Stimulated activated CD8-positive, alpha-beta memory T cell treated with anti-CD3 and anti-CD28 coated beads, Interleukin-4, amount 100 ng/mL, for 1 hour (primary cell): ENCODE measurements around the gene PDF.
A peak's percentile ranks its signal among the peaks of the same experiment; 100 is the strongest.
"Not testable (repeated sequence)": the region's sequence is repeated elsewhere in the genome, so short reads cannot be mapped to it uniquely, and the experiment has no call there.

Experiments
- DNase-seq, 2 donors: peaks; one replicate each; pipeline ENCODE4 v3.0.0-alpha.2; 2020; ENCODE audit warnings: low read depth in 2 of 2, low spot score in 1 of 2

The PDF gene, protein sequence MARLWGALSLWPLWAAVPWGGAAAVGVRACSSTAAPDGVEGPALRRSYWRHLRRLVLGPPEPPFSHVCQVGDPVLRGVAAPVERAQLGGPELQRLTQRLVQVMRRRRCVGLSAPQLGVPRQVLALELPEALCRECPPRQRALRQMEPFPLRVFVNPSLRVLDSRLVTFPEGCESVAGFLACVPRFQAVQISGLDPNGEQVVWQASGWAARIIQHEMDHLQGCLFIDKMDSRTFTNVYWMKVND

DNA sequence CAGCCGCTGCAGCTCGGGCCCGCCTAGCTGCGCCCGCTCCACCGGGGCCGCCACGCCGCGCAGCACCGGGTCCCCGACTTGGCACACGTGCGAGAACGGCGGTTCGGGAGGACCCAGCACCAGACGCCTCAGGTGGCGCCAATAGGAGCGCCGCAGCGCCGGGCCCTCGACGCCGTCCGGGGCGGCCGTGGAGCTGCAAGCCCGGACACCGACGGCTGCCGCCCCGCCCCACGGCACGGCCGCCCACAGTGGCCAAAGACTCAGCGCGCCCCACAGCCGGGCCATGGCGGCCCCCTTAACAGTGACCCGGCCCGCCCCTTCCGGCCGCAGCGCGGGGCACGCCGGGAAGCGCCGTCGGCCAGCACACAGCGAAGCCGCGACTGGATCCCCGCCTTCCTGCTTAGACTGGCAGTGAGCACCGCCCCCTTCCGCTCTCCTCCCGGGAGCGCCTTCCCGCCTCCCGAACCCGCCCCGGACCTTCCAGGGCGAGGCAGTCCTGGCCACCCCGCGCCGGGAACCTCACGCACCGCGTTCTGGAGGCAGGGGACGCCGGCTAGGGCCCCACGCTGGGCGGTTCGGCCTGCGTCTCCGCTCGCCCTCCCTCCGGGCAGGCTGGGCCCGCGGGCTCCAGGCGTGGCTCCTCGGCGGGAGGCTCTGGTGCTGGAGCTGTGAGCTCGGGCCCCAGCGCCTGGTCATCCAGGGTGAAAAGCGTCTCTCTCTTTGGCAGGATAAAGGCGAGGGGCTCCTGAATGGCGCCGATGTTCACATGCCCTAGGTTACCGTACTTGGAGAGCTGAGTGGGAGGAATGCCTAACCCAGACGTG lies at the start of gene PDF:
TSS of gene PDF (minus strand) at position 303 of the 824 bp plus-strand sequence. CDS start at position 285, 18 bp downstream.
- peak; percentile 59 to 65 for DNase-seq

DNA sequence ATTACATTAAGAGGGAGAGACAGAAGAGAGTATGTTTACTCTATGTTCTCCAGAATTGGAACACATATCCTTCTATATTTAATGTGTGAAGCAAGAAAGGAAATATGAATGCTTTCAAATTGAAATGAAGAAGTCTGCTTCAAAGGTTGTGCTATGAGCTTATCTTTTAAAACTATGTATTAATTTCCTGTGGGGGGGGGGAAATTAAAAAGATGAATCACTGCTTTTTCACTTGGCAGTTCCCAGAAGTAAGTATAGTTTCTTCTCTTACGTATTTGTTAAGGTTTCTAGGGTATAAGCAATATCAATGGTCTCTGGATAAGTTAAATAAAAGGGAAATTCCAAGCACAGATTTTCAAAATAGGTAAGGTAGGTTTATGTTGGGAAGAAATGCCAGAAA lies 48.4 kb upstream of the PDF start:
- DNase-seq, result no peak

DNA sequence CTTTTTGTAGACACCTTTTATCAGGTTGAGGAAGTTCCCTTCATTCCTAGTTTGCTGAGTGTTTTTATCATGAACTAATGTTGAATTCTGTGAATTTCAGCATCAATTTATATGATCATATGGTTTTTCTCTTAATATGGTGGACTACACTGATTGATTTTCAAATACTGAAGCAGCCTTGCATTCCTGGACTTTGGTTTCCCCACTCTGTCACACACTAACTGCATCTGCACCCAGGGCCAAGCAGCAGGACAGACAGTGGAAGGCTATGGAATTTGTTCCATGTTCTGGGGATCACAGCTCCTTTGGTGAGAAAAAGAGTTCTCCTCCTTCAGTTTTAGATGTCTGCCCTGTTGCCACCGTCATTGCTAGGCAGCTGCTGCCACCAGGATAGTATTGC lies 47.6 kb upstream of the PDF start:
- no peak for DNase-seq

DNA sequence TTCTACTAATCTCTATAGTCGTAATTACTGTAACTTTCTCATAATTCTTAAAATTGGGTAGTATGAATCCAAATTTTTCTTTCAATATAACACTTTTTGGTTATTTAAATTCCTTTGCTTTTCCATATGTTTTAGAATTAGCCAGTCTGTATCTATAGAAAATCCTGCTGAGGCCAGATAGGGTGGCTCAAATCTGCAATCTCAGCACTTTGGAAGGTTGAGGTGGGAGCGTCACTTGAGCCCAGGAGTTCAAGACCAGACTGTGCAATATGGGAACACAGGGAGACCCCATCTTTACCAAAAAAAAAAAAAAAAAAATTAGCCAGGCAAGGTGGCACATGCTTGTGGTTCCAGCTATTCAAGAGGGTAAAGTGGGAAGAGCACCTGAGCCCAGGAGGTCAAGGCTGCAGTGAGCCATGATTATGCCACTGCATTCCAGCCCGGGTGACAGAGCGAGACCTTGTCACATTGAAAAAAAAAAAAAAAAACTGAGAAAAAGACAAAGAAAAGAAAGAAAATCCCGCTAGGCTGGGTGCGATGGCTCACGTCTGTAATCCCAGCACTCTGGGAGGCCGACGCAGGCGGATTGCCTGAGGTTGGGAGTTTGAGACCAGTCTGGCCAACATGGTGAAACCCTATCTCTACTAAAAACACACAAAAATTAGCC lies 46.1 kb upstream of the PDF start:
- DNase-seq, result no peak

DNA sequence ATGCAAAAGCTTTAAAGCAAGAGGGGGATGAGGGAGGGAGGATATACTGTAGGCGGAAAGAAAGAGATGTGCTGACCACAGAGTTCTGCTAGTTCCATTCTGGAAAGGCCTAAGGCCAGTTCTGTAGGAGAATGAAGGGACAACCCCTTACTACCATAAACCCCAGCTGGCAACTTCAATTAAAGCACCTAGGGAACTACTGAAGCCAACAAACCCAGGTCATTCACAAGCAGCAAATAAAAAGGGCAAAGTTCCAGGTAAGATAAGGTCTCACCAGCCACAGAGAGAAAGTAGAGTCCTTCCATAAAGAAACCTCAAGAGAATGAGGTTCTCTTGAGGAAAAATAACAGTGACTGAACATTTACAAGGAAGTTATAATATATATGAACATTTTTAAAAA lies 42.6 kb upstream of the PDF start:
- no peak for DNase-seq

DNA sequence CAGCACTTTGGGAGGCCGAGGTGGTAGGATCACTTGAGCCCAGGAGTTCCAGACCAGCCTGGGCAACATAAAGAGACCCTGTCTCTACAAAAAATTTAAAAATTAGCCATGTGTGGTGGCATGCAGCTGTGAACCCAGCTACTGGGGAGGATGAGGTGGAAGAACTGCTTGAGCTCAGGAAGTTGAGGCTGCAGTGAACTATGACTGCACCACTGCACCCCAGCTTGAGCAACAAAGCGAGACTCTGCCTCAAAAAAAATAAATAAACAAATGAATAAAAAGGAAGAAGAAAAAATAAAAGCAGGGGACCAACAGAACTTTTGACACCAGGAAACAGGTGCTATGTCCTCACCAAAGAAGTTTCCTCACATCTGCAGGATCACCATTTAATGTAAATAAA lies 41.2 kb upstream of the PDF start:
- no peak for DNase-seq

DNA sequence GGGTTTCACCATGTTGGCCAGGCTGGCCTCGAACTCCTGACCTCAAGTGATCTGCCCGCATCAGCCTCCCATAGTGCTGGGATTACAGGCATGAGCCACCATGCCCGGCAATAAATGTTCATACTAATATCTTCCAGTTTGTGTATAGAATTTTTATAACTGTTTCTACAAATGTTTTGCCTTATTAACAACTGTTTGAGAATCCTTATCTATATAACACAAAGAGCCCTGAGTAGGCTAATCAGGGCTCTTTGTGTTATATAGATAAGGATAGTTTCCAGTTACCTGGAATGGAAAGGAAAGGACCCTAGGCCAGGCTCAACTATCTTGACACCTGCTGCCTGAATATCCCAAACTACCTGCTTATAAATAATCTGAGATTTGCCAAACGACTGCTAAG lies 38.5 kb upstream of the PDF start:
- DNase-seq, result no peak

DNA sequence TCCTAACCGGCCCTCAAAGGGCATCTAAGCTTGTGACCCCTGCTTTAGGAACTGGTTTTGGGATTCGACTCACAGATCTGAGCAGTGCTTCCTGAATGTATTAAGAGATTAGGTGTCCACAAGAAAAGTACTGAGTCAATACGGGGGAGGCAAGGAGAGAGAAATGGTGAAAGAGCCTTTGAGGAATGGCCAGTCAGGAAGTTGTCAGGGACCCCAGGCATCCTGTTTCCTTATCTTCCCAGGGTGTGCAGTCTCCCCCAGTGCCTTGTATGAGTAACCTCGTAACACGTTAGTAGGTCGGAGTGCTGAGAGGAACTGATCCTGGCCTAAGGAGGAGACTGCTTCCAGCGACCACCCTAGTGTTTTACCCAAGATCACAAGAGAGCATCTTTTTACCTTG lies 37.6 kb upstream of the PDF start:
- no peak for DNase-seq

DNA sequence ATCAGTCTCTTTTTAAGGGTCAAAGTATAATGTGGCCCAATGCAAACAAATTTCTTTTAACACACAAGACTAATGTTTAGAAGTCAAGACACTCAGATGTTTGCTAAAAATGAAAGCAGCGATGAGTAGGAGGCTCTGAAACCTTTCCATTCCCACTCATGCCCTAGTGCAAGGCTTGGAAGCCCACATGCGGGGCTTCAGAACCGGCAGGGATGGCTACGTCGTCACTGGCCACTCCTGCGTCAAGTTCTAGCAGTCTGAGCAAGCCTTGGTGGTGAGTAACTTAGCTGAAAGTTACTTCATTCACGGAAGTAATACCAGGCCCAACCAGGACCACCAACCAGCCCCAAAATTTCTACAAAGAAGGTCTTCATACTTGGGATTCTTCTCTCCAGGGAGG lies 36.0 kb upstream of the PDF start:
- no peak for DNase-seq

DNA sequence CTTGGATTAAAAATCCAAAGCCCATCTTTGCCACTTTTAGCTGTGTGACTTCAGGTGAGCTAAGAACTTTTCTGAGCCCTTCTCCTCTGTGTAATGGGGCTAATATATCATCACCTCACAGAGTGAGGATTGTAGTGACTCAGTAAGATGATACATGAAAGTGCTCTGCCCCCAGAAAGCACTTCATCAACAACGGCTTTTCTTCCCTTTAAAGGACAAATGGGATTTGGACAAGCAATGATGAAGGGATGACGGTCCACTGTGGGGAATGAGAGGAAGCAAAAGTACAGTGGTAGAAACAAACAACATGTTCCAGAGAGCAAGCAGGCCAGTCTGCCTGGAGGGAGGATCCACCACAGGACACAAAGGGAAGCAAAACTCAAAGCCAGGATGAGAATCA lies 35.5 kb upstream of the PDF start:
- no peak for DNase-seq

DNA sequence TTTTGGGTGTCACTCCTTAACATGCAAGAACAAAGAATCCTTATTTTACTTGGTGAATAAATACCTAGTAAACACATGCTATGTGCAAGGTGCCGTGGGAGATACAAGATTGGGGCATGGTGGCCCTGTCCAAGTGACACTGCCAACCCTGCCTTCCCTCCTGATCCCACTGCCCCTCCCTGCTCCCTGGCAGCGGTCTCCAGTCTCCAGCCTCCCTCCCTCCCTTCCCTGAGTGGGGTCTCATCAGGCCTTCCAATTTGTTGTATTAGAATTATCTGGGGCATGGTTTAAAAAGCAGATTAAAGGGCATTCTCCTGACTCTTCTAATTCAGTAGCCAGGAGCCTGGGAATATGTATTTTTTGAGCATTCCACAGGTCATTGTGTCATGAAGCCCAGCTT lies 33.7 kb upstream of the PDF start:
- DNase-seq, result no peak

DNA sequence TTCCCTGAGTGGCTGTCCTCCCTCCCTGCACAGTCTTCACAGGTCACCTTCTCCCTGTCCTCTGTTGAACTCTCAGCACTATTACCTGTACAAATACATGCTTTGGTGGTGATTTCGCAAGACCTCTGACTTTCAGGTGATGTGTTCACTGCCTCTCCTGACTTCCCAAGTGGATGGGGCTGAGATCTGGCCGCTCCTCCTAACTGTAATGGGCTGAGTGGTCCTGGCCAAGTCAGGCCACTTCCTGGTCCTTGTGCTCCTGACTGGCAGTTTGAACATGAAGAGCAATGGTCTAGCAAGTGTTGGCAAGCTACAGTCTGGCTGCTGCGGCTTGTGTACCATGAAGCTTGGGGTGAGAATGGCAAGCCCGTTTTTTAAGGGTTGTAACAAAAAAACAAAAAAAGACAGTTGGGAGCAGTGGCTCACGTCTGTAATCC lies 32.9 kb upstream of the PDF start:
- no peak for DNase-seq

DNA sequence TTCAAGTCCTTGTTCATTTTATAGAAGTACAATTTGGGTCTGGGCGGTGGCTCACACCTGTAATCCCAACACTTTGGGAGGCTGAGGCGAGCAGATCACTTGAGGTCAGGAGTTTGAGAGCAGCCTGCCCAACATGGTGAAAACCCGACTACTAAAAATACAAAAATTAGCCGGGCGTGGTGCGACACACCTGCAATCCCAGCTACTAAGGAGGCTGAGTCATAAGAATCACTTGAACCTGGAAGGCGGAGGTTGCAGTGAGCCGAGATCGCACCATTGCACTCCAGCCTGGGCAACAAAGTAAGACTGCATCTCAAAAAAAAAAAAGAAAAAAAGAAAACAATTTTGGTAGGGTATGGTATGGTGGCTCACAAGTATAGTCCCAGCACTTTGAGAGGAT lies 29.7 kb upstream of the PDF start:
- not testable (repeated sequence) for DNase-seq

DNA sequence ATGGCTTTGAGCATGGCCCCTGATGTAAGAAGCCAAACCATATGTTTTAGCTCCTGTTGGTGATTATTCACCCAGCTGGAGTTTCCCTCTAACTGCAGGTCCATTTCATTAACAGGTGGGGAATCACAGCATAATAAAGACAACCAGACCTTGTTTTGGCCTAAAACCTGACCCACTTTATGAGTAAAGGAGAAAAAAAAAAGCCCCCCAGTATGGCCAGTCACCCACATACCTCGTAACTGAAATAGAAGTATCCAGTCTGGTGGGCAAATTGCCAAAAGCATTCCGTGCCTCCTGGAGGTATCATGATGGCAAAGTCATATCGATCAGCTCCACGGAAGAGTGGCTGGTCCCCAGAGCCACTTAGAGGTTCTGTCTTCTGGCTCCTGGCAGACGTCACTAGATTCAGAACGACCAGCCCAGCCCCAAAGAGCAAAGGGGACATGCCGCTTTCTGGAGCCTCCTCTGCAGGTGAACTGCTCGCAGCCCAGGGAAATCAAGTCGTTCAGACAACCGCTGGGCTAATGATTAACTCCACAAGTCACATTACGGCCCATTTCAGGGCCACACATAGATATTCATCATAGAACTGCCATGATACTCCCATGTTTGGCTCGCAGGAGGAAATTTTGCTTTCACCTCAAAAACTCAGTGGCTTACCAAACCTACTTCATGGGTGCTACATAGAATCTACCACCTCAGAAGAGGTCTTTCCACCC lies 21.1 kb upstream of the PDF start, which contains the start of gene TMED6:
TSS of gene TMED6 (minus strand) at position 478 of the 719 bp plus-strand sequence. CDS start at position 445, 33 bp downstream.
- DNase-seq, result no peak

DNA sequence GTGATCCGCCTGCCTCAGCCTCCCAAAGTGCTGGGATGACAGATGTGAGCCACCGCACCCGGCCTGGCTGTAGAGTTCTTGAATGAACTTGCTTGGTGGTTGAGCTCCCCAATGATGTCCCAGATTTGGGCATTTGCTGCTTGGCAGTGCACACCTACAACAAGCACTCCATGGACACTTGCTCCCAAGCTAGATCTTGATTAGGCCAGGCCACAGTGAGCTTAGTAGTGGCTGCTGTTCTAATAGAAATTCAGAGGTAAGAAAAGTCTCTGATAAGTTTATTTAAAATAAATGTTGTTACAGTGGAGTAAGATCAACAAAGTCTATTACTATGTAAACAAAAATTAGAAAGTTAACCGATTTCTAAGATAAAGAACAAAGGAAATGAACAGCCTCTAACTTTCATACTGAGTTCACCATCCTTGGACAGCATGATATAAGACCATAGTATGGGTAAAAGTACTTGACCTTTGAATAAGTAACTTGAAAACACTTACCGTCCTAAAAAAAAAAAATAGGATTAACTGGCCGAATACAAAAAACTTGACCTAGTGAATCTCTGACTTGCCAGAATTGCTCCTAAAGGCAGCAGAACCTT lies 20.2 kb upstream of the PDF start:
- DNase-seq, result no peak

DNA sequence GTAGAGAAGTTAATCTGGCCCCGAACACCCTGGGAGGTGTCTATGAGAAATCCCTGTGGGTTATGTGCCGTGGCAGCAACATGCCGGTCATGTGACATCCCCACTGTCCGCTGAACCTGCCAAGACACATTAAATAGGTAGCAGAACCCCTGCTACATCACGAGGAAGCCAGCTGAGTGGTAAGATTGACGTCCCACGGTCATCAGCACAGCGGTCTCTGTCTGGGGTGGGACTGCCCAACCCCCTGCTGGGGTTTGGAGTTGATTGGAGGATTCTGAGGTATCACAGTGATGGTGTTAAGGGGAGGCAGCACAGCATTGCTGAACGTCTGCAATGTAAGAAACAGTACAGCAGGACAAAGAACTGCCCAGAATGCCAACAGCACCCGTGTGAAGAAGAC lies 19.1 kb upstream of the PDF start:
- DNase-seq, result no peak

DNA sequence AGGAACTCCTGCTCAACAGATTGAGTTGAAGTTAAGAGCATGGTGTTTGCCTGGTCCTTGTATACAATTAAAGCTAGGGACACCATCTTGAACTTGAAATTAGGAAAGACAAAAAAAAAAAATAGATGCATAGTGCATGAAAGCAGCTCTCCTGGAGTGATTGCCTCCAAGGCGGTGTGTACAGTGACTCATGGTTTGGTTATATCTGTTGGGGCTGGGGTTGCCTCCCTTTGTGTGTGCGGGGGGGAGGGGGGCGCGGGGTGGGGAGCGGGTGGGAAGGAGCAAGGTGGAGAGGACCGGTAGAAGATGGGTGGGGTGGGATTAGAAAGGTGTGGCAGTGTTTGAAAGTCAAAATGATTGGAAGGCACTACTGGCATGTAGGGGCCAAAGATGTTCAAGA lies 17.8 kb upstream of the PDF start:
- DNase-seq, result no peak

DNA sequence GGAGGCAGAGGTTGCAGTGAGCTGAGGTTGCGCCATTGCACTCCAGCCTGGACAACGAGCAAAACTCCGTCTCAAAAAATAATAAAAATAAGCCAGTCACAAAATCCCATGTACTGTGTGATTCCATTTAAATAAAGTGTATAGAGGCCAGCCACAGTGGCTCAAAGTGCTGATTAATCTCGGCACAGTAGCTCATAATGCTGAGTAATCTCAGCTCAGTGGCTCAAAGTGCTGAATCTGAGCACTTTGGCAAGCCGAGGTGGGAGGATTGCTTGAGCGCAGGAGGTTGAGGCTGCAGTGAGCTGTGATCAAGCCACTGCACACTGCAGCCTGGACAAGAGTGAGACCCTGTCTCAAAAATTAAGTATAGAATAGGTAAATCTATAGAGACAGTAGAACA lies 16.3 kb upstream of the PDF start:
- DNase-seq, result no peak

DNA sequence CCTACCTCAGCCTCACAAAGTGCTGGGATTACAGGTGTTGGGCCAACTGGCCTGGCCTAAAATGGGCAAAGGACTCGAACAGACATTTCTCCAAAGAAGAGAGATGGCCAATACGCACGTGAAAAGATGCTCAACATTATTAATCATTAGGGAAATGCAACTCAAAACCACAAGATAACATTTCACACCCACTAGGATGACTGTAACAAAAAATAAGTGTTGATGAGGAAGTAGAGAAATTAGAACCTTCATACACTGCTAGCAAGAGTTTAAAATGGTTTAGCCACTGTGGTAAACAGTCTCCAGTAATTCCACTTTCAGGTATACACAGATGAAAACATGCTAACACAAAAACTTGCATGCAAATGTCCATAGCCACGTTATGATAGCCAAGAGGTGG lies 15.5 kb upstream of the PDF start:
- DNase-seq, result no peak

DNA sequence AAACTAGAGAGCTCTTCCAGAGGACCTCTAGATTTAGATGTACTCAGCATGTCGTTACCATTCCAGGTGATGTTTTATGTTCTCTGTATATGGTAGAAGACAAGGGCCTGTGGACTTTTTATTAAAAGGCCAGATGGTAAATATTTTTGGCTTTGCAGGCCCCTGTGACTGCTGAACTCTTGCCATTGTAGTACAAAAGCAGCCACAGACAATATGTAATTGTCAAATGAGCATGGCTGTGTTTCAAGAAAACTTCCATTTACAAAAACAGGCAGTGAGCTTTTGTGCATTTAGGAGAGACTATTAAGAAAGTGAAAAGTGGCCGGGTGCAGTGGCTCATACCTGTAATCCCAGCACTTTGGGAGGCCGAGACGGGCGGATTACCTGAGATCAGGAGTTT lies 13.8 kb upstream of the PDF start:
- DNase-seq, result no peak

DNA sequence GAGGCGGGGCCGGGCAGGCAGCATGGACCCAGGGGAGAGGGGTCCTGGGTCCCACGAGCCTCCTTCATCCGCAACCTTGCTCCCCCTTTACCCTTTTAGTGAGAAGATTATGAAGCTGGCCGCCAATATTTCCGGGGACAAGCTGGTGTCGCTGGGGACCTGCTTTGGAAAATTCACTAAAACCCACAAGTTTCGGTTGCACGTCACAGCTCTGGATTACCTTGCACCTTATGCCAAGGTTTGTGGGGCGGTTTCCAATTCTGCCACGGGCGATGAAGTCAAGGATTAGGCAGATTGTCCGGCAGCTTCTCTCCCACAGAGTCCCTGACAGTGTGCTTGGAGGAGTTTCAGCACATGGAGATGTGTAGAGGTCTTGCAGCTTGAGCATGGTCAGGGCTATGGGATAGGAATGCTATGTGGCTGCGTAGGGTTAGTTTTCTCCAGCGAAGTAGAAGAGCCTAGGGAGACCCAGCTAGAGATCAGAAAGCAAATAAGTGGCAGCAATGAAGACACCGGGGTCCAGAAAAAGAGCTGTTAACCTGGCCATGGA lies 9.8 kb upstream of the PDF start:
- DNase-seq, result no peak
